GM20000 (cell line): ENCODE measurements around the gene DNM1L.
"Not testable (repeated sequence)": the region's sequence is repeated elsewhere in the genome, so short reads cannot be mapped to it uniquely, and the experiment has no call there.

Experiments
- DNase-seq: peaks from one replicate; pipeline ENCODE4 v3.0.0; 2012; ENCODE audit warnings: low spot score
- CTCF ChIP-seq: IDR thresholded peaks from 2 replicates; pipeline ENCODE4 v1.5.1; 2012; ENCODE audit warnings: mild to moderate bottlenecking, control low read depth; ENCODE audit errors: extremely low read depth, missing control alignments

DNM1L gene

GRCh38 chr12:32708926-32709325 lies 29.8 kb downstream of the DNM1L start:
- DNase-seq, result no peak
- TF ChIP-seq CTCF, result no peak

GRCh38 chr12:32714772-32715171 lies 35.7 kb downstream of the DNM1L start:
- no peak for TF ChIP-seq CTCF
- DNase-seq, result no peak

- TF ChIP-seq CTCF, result no peak
- no peak for DNase-seq
Measured at GRCh38 chr12:32718926-32719325, 39.8 kb downstream of the DNM1L start.

GRCh38 chr12:32725308-32725707 lies 46.2 kb downstream of the DNM1L start:
- DNase-seq, result not testable (repeated sequence)

GRCh38 chr12:32726286-32726685 lies 47.2 kb downstream of the DNM1L start:
- no peak for DNase-seq

GRCh38 chr12:32727237-32727636 lies 48.1 kb downstream of the DNM1L start:
- TF ChIP-seq CTCF, result no peak
- no peak for DNase-seq

More at GRCh38 chr12:32726286-32726685, 47.2 kb downstream of the DNM1L start:
- TF ChIP-seq CTCF, result no peak

GRCh38 chr12:32734952-32735351 lies 55.9 kb downstream of the DNM1L start:
- no peak for TF ChIP-seq CTCF
- no peak for DNase-seq

GRCh38 chr12:32736445-32736844 lies 57.3 kb downstream of the DNM1L start:
- DNase-seq, result no peak
- TF ChIP-seq CTCF, result no peak
